HPDE6-E6E7 (cell line): Measurements from ENCODE around the gene ZNF804B.

ENCODE experiments used
- DNase-seq: peaks from one replicate; pipeline ENCODE4 v3.0.0; 2011; ENCODE audit warnings: missing footprints; ENCODE audit errors: extremely low spot score

Gene ZNF804B

GRCh38 chr7:88967432-88967831, 207.9 kb downstream of the ZNF804B start:
- DNase-seq: no peak

DNA sequence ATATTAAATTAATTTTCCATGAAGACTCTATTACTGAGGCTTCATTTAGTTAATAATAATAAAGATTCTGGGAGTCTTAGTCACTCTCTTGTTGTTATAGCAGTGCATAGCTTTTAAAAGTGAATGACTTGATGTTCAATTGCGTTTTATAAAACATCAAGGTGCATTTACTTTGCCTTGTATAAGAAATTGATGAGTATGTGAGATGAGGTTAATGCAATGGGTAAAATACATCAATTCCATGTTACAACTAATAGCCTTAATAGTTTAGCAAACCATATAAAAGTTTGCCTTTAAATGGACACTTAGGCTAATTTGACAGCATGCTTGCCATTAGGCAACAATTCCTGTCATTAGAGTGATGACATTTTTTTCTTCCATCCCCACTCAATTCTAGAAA, 209.7 kb downstream of the ZNF804B start:
- DNase-seq: no peak

- no peak for DNase-seq
These were observed 225.8 kb downstream of the ZNF804B start for GRCh38 chr7:88985295-88985694.

DNA sequence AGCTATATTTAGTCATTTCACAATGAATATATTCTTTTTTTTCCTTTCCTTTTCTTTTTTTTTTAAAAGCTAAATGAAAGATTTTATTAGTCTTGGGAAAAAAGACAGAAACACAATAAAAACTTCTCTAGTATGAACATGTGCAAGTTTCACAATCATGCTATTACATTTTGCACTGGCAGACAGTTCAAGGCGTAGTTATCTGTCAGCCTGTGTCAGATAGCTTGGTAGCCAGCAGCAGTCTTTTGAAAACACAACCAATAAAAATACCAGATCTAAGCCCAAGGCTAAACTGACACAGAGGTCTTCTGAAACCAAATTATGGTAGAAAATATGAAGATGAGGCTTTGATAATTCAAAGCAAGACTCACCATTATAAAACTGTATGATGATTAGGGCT, 241.8 kb downstream of the ZNF804B start:
- no peak for DNase-seq

GRCh38 chr7:89002981-89003956, 243.8 kb downstream of the ZNF804B start:
- no peak for DNase-seq

DNA sequence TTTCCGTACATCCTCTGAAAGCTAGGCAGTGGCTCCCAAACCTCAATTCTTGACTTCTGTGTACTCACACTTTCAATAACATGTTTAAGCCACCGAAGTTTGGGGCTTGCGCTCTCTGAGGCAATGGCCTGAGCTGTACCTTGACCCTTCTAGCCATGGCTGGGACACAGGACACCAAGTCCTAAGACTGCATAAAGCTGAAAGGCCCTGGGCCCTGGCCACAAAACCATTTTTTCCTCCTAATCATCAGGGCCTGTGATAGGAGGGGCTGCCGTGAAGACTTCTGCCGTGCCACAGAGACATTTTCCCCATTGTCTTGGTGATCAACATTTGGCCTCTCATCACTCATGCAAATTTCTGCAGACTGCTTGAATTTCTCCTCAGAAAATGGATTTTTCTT, 252.5 kb downstream of the ZNF804B start:
- no peak for DNase-seq

GRCh38 chr7:89017695-89018094, 258.2 kb downstream of the ZNF804B start:
- no peak for DNase-seq

DNA sequence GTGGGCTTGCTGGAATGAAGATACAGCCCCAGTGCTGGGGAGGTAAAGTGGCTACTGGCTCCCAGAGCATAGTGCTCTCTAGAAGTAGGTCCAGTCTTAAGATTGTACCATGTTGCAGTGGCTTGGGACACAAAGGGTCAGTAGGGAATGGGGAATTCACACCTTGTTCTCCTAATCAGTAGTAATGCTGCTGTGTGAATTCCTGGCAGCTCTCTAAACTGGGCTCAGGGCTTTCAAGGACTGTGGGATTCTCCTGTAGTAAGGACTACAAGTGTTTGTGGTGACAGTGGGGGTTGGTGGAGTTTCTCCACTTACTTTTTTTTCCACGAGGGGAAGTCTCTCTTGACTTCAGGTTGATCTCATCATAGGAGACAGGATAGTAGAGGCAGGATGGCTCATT, 262.2 kb downstream of the ZNF804B start:
- no peak for DNase-seq

DNA sequence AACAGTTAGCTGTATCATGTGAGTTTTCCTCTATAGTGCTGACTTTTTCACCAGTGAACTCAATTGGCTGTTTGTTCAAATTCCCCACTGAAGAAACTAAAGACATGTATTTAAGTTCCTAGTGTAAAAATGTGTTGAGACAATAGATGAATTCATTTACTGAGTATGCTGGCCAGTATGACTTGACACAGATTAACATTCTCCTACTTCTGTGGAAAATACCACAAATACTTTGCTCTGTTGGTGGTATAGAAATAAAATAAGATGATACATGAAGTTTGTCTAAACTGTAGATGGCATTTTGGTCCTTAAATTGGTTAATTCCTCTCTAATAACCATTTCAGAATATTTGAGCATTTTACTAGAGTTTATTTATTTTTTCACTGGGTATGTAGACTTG, 263.7 kb downstream of the ZNF804B start:
- no peak for DNase-seq

DNA sequence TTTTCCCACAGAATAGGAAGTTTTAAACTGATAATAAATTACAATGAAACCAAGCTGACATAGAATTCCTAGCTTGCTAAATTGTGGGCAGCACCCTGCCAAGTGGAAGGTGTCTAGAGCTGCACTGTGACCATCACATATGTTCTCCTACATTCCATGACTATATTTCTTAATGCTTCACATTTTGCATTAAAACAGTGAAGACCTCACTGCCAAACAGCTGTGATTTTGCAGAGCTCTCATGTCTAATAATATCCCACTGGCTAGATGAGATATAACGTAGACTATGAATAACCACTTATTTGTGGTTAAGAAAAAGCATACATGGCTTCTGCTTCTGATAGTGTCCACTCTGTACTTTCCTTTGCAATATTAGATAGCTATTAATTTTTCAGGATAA, 264.4 kb downstream of the ZNF804B start:
- DNase-seq: no peak

GRCh38 chr7:89027781-89028180, 268.3 kb downstream of the ZNF804B start:
- DNase-seq: no peak

DNA sequence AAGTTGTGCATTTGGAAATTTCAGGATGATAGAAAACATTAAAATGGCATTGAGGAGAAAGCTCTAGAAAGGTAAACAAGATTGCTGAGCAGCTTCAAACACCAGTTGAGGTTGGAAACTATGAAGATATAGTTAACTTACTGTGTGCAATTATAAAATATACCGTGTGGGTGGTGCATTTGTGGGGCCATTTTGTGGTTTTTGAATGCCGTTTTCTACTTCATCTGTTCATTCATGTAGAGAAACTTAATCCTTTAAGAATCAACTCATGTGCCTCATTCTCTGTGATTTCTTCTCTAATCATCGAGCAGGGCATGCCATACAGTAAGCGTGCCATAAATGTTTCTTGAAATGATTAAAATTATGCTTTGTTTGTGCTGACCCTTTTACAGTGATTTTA, 268.8 kb downstream of the ZNF804B start:
- DNase-seq: no peak

GRCh38 chr7:89029864-89030263, 270.4 kb downstream of the ZNF804B start:
- DNase-seq: peak; percentile 15

DNA sequence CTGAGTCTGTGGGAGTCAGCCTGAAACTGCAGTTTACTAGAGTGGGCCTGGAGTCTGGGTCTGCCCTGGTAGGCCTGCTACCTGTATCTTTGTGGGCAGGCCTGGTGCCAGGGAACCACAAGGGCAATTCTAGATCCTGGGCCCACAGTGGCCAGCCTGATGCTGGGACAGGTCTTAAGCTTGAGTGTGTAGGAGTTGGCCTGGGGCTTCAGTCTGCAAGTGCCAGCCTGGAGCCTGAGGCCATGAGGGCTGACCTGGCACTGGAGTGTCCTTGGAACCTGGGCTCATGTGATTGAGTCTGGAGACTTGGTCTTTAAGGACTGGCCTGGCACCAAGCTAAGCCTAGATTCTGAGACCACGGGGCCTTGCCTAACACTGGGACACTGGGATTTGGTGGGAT, 281.7 kb downstream of the ZNF804B start:
- DNase-seq: no peak

DNA sequence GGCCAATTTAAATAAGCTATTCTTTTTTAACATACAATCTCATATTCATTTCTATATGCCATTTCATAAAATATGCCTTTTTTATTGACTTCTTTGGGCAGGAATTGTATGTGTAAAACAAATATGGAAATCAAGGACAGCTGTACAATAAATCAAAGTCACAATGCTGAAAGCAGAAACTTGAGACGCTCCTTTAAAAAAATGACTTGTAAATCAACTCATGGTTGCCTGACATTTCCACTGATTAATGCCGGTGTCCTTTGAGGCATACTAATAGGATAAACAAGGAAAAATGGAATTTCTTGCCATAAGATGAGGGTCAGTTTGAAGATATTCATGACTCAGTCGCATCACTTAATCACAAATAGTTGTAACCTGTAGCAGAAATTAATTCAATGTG, 283.4 kb downstream of the ZNF804B start:
- no peak for DNase-seq

GRCh38 chr7:89049043-89049442, 289.5 kb downstream of the ZNF804B start:
- DNase-seq: no peak

- DNase-seq: no peak
These were observed 293.6 kb downstream of the ZNF804B start for GRCh38 chr7:89053130-89053529.

DNA sequence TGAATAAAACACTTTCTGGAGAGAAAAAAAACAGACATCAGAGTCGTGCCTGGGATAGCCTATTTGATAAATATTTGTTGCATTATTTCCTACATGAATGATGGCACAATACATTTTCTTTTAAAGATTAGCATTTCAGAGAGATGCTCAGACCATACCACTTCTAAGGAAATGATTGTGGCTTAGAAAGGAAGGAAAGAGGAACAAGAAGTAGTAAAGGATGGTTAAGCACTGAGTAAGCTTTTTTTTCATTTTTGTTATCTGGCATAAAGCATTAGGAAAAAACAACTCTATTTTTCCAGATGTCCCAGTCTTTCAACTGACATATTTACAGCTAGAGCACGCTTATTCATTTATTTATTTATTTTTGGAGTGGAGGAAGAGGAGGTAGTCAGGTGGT, 294.9 kb downstream of the ZNF804B start:
- DNase-seq: no peak

GRCh38 chr7:89060234-89060633, 300.7 kb downstream of the ZNF804B start:
- DNase-seq: no peak

- DNase-seq: no peak
These were observed 305.3 kb downstream of the ZNF804B start for GRCh38 chr7:89064831-89065230.

GRCh38 chr7:89067048-89067447, 307.5 kb downstream of the ZNF804B start:
- DNase-seq: no peak

GRCh38 chr7:89072081-89072480, 312.6 kb downstream of the ZNF804B start:
- no peak for DNase-seq

DNA sequence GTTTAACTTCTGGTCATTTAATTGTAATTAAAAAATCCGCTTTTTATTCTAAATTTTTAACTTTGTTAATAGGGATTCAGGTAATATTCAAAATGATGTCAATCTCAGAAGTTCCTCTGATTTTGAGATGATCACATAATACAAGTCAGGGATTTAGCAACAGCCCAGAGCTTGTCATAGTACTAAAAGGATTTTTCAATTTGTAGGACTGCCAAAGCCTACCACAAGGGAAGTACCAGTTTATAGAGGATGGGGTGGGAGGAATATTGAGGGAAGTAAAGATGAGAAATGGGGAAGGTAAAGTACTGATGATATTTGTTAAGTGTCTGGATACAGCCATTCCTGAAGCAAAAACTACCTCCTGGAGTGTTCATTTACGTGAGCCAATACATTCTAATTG, 314.3 kb downstream of the ZNF804B start:
- no peak for DNase-seq

GRCh38 chr7:89077992-89078391, 318.5 kb downstream of the ZNF804B start:
- DNase-seq: no peak
